Ishikawa (cell line): Measurements from ENCODE around the gene LFNG.

Experiments used
- CEBPB ChIP-seq: IDR thresholded peaks from 2 replicates; pipeline ENCODE4 v1.6.1; 2012
- EGR1 ChIP-seq: IDR thresholded peaks from 2 replicates; pipeline ENCODE4 v1.6.1; 2012
- MAX ChIP-seq: IDR thresholded peaks from 2 replicates; pipeline ENCODE4 v1.6.1; 2012
- RAD21 ChIP-seq: IDR thresholded peaks from 2 replicates; pipeline ENCODE4 v1.6.1; 2012; ENCODE audit warnings: low read depth
- TAF1 ChIP-seq: IDR thresholded peaks from 2 replicates; pipeline ENCODE4 v1.6.1; 2012; ENCODE audit warnings: low read depth, mild to moderate bottlenecking
- YY1 ChIP-seq: IDR thresholded peaks from 2 replicates; pipeline ENCODE4 v1.6.1; 2012; ENCODE audit warnings: low read depth
- ZBTB7A ChIP-seq: IDR thresholded peaks from 2 replicates; pipeline ENCODE4 v1.6.1; 2012; ENCODE audit warnings: low read depth

- no peak for TF ChIP-seq RAD21
- peak; percentile 75; the same call in 1 of the 2 replicates for TF ChIP-seq ZBTB7A
- TF ChIP-seq MAX: peak; percentile 85
- TF ChIP-seq YY1: no peak
- TF ChIP-seq EGR1: 0 out of 2 replicates have a peak, but pooled peaks have one; percentile 29
- no peak for TF ChIP-seq TAF1
- no peak for TF ChIP-seq CEBPB
Observed at GRCh38 chr7:2508327-2509215, 11.0 kb upstream of the LFNG start.
